Germinal center (tissue), 1 donor: ENCODE results near the gene SERPINA9.

Experiments used
- DNase-seq: peaks from one replicate; pipeline ENCODE4 v3.0.0; 2012; ENCODE audit warnings: mixed read lengths, low spot score

SERPINA9 gene

GRCh38 chr14:94462219-94462551, 13.8 kb downstream of the SERPINA9 start:
- DNase-seq, result no peak

- no peak for DNase-seq
Observed at GRCh38 chr14:94461526-94462218, 14.3 kb downstream of the SERPINA9 start.

- DNase-seq, result peak; percentile 47
Observed at GRCh38 chr14:94460631-94461416, 15.2 kb downstream of the SERPINA9 start.

- no peak for DNase-seq
Observed at GRCh38 chr14:94458558-94459205, 17.3 kb downstream of the SERPINA9 start.

- no peak for DNase-seq
Observed at GRCh38 chr14:94458096-94458495, 17.9 kb downstream of the SERPINA9 start.

GRCh38 chr14:94455928-94456327, 20.1 kb downstream of the SERPINA9 start:
- DNase-seq, result no peak

GRCh38 chr14:94451826-94452225, 24.2 kb downstream of the SERPINA9 start:
- no peak for DNase-seq

GRCh38 chr14:94451091-94451771, 24.8 kb downstream of the SERPINA9 start:
- DNase-seq, result peak; percentile 66

- no peak for DNase-seq
Observed at GRCh38 chr14:94450722-94451090, 25.3 kb downstream of the SERPINA9 start.

- no peak for DNase-seq
Observed at GRCh38 chr14:94449930-94450329, 26.1 kb downstream of the SERPINA9 start.

- no peak for DNase-seq
Observed at GRCh38 chr14:94448071-94448808, 27.8 kb downstream of the SERPINA9 start.

GRCh38 chr14:94447206-94447605, 28.8 kb downstream of the SERPINA9 start:
- DNase-seq, result no peak

GRCh38 chr14:94446126-94446525, 29.9 kb downstream of the SERPINA9 start:
- DNase-seq, result no peak

GRCh38 chr14:94445003-94445402, 31.0 kb downstream of the SERPINA9 start:
- DNase-seq, result no peak

GRCh38 chr14:94441531-94442205, 34.3 kb downstream of the SERPINA9 start:
- DNase-seq, result no peak

GRCh38 chr14:94441130-94441529, 34.9 kb downstream of the SERPINA9 start:
- DNase-seq, result no peak

- peak; percentile 34 for DNase-seq
Observed at GRCh38 chr14:94439453-94440057, 36.4 kb downstream of the SERPINA9 start.

- DNase-seq, result no peak
Observed at GRCh38 chr14:94428610-94429009, 47.4 kb downstream of the SERPINA9 start.

GRCh38 chr14:94427016-94427613, 48.9 kb downstream of the SERPINA9 start:
- DNase-seq, result no peak

- DNase-seq, result no peak
Observed at GRCh38 chr14:94426526-94426925, 49.5 kb downstream of the SERPINA9 start.
